Right renal pelvis (tissue), 4 donors: ENCODE data around the gene TPCN1. TPM values are rescaled to one million over a fixed set of nuclear protein-coding genes. Genes with fewer than 3 reads are reported as not detected.

ENCODE experiments used
- DNase-seq, 4 donors: peaks; one replicate each; pipeline ENCODE4 v3.0.0-alpha.2; 2013; ENCODE audit warnings: low read depth in 4 of 4, low spot score in 3 of 4, missing footprints in 1 of 4
- polyA plus RNA-seq, 4 donors: library from polyadenylated mRNA; unstranded; fragments of 120-200 nt; gene quantifications; one replicate each; pipeline ENCODE4 v1.2.1, GENCODE V29; 2013; ENCODE audit not compliant: insufficient read length in 4 of 4

Gene TPCN1
- polyA plus RNA-seq, 4 donors = 27.3 to 37.7 (median 35.4) TPM

- no peak for DNase-seq
These were observed 55.8 kb downstream of the TPCN1 start for GRCh38 chr12:113276946-113277500.

DNA sequence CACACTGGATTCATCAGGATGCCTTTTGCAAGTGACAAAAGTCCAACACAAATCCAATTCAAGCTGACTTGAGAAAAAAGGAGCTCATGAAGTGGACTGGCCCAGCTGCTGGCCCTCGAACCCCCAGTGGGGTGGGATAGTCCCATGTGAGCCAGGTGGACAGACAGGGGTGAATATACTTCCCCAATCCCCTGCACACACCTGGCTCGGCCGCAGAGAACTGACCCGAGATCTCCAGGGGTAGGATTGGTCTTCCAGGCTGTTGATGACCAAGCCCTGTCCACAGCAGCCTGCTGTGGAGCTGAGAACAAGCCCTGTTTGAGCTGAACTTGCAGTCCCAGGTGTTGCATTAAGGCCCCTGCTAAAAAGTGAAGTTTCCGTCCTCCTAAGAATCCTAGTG is 56.2 kb downstream of the TPCN1 start:
- DNase-seq = no peak

GRCh38 chr12:113278141-113278540 is 56.9 kb downstream of the TPCN1 start:
- DNase-seq = no peak

DNA sequence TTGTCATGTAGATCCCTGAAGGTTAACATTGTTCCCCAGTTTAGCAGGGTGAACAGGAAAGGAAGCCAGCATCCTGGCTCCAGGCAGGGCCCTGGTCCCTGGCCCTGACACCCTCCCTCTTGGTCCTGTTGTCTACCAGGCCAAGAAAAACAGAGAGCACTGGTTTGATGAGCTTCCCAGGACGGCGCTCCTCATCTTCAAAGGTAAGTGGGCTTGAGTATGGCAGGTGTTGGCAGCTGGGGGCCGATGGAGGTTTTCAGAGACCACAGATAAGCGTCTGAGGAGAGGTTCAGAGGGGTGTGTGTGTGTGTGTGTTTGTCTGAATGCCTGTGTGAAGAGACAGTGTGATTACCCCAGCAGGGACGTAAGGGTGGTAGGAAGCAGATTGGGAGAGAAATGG is 57.4 kb downstream of the TPCN1 start:
- no peak for DNase-seq

DNA sequence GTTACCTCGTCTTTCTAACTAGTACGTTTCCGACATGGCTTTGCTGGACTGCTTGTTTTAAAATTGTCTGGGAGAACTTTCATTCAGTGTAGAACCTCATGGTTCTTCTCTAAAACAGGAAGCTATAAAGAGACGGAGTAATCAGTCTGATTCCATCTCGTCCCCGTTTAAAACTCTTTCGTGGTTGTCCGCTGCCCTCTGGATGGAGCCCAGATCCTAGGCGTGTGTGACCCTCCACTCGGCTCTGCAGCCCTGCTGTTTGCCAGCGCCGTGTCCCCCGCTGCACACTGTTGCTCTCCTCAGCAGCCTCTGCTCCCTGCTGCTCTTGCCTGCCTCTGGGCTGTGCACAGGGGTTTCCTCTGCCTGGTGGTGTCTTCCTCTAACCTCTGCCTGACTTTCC is 63.5 kb downstream of the TPCN1 start:
- DNase-seq = no peak

DNA sequence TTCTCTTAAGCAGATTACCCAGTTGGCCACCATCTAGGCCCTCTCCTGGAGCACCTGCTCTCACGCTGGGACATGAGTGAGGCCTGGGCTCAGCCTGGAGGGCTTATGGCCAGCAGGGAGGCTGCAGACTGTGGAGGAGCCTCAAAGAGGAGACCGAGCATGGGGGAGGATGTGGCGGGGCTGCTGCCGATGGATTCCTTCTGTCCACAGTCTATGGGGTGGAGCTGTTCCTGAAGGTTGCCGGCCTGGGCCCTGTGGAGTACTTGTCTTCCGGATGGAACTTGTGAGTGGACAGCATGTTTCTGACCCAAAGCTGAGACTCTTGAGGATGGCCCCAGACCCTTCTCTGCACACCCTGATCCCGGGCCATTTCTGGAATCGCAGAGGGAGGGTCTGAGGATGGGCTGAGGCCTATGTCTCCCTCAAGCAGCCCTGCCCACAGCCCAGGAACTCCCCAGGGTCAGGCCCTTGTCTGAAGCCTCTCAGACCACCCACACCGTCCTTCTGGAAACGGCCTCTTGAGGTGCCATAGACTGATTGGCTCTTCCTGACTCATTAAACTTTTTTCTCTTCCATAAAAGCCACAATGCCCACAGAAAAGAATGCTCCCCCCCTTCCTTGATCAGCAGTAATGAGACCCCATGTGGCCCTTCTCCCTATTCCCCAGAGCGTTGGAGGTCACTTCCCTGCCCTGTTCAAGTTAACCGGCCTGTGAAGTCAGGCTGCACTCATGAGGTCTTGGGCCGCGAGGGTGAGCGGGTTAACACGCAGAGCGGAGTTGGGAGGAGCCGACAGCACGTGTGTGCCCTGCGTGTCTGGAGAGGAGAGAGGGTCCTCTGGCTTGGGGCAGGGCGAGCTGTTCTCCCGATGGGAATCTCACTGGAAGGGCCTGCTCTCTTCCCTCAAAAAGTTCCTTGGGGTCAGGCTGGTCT is 64.7 kb downstream of the TPCN1 start:
- DNase-seq = no peak

GRCh38 chr12:113286712-113287111 is 65.4 kb downstream of the TPCN1 start:
- DNase-seq = no peak

- no peak for DNase-seq
These were observed 66.1 kb downstream of the TPCN1 start for GRCh38 chr12:113287146-113287898.

GRCh38 chr12:113287899-113288282 is 66.6 kb downstream of the TPCN1 start:
- no peak for DNase-seq

GRCh38 chr12:113289361-113289760 is 68.1 kb downstream of the TPCN1 start:
- no peak for DNase-seq

GRCh38 chr12:113290506-113290905 is 69.2 kb downstream of the TPCN1 start:
- no peak for DNase-seq

DNA sequence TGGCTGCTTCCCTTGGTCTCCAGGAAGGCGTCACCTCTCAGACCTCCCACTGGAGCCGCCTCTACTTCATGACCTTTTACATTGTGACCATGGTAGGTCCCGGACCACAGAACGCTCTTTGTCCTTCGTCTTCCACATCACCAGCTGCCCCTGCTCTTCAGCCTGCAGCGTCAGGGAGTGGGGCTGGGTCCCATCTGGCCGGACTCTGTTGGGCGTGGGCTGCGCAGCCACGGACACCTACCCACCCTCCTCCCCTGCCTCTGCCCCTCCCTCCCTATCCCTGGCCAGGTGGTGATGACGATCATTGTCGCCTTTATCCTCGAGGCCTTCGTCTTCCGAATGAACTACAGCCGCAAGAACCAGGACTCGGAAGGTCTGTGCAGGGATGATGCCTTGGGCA is 70.3 kb downstream of the TPCN1 start:
- DNase-seq = no peak

GRCh38 chr12:113292091-113292490 is 70.8 kb downstream of the TPCN1 start:
- DNase-seq = no peak

DNA sequence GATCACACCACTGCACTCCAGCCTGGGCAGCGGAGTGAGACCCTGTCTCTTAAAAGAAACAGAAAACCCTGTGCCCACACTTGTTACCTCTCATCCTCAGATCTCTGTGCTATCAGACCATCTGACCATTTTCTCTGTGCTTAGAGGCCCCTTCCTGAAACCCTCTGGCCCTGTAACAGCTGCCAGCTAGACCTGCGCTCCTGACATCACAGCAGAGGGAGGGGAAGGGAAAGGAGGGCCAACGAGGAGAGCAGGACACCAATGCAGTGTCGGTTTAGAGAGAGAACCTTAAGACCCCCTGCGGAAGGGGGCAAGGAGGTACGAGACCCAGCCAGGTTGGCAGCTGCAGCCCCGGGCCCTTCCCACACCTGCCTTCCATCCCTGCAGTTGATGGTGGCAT is 71.3 kb downstream of the TPCN1 start:
- DNase-seq = no peak

DNA sequence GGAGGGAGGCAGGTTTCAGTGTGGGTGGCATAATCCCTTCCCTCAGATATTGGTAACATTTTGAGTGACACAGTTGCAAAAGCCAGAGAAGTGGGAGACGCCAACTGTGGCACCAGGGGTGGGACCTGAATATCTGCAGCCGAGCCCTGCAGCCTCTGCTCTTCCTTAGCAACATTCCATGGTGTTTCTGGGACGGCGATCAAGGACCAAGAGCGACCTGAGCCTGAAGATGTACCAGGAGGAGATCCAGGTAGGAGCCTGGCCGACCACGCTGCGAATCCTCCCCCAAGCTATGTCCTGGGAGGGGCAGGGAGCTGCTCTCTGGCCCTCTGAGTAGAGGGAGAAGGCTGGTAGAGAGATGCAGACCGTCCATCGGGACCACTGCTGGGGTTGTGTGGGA is 71.8 kb downstream of the TPCN1 start:
- no peak for DNase-seq

DNA sequence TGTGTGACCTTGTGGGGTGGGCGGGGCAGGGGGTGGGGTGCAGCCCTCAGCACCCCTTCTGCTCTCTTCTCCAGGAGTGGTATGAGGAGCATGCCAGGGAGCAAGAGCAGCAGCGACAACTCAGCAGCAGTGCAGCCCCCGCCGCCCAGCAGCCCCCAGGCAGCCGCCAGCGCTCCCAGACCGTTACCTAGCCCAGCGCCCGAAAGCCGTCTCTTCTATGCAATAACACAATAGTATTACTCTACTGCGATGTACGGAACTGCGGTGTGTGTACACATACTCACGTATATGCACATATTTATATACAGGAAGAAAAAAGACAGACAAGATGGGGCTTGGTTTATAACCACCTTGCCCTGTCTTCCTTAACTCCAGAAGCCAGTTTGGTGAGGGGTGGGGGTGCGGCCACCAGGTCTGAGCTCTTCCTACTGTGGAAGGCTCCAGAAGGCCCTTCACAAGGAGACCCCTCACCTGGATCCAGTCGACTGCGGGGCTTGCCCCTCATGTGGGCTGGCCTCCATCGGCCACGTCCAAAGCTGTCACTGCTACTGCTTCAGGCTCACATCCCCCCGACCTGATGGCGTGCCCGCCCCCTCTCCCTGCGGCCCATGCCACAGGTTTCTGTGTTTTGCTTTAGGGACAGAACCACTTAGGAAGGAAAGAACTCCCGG is 74.8 kb downstream of the TPCN1 start:
- DNase-seq = no peak

- no peak for DNase-seq
These were observed 75.4 kb downstream of the TPCN1 start for GRCh38 chr12:113296557-113297213.

DNA sequence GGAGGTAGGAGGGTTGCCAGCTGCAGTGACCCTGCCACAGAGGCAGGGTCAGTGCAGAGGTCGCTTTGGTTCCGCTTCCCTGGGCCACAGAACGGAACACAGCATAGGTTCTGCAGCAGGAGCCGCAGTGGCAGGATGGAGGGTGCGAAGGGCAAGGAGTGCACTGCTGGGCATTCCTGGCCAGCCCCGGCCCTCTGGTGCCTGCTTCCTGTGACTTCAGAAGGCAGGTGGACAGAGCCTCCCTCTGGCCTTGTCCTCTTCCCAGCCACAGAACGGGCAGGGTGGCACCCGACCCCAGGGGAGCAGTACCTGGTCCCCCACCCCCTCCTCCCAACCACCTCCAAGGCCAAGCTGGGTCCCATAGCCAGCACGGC is 75.9 kb downstream of the TPCN1 start:
- DNase-seq = no peak

DNA sequence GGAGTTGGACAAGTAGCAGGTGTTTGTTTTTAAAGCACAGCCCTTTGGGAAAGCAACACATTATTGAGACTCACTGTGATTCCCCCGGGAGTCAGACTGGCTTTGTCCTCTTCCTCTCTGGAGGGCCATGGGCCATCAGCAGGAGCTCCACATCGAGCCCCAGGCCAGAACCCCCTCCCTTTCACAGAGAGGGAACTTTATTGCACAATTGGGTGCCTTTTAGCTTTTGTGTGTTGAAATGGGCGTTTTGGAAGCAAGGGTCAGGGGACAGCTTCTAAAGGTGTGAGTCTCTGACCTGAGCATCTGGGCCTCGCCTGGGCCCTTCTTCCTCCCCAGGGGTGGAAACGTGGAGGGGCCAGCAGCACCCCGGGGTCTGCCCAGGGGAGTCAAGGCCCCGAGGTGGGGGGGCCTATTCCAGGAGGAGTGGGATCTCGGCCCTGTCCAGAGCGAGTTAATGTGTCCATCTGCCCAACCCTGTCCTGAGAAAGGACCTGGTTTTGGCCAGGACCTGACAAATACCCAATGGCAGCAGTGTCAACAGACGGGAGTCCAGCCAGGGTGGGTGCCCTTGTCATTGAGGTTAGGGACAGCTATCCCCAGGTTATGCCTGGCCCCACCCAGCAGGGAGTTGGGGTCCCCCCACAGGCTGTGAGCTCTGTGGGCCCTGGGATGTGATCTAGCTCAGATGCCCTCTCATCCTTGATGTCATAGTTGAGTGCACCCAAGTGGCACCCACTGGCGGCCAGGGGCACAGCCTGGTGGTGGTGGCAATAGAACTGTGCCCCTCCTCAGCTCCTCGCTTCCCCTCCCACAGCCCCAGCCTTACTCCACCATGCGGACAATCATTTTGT is 76.6 kb downstream of the TPCN1 start:
- DNase-seq = no peak

- DNase-seq = no peak
These were observed 77.2 kb downstream of the TPCN1 start for GRCh38 chr12:113298472-113298817.
